Bone marrow (tissue), 2 donors: ENCODE measurements around the gene OR4K2.
"Not testable (repeated sequence)": the region's sequence is repeated elsewhere in the genome, so short reads cannot be mapped to it uniquely, and the experiment has no call there.

ENCODE experiments used
- DNase-seq, 2 donors: peaks; one replicate each; lab custom pipeline; 2025; lab: John Stamatoyannopoulos, UW

The OR4K2 gene

DNA sequence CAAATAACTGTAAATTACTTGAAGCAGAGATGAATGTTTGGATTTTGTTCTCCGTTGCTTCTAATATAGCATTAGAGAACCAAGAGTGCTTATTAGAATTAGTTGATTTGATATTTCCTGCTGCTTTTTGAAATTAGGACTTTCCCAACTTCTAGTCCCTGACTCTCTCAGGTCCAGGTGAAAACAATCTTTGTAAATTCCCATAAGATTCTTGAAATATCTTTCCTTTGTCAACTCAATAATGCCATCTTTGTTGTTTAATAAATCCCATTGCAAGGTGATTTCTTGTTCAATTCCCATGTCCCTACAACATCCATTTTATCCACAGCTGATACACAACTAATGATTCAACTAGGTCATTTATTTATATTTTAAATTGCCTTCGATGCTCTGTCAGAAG is at the start of gene OR4K2:
TSS of gene OR4K2 (plus strand) at position 301 of the 400 bp plus-strand sequence. CDS start 1,126 bp downstream, outside the sequence.
- DNase-seq: no peak

DNA sequence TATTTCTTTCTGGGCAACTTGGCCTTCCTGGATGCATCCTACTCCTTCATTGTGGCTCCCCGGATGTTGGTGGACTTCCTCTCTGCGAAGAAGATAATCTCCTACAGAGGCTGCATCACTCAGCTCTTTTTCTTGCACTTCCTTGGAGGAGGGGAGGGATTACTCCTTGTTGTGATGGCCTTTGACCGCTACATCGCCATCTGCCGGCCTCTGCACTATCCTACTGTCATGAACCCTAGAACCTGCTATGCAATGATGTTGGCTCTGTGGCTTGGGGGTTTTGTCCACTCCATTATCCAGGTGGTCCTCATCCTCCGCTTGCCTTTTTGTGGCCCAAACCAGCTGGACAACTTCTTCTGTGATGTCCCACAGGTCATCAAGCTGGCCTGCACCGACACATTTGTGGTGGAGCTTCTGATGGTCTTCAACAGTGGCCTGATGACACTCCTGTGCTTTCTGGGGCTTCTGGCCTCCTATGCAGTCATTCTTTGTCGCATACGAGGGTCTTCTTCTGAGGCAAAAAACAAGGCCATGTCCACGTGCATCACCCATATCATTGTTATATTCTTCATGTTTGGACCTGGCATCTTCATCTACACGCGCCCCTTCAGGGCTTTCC is 47.2 kb upstream of the OR4K2 start:
- not testable (repeated sequence) for DNase-seq

- no peak for DNase-seq
Observed at GRCh38 chr14:19828314-19828713, 46.6 kb upstream of the OR4K2 start.

DNA sequence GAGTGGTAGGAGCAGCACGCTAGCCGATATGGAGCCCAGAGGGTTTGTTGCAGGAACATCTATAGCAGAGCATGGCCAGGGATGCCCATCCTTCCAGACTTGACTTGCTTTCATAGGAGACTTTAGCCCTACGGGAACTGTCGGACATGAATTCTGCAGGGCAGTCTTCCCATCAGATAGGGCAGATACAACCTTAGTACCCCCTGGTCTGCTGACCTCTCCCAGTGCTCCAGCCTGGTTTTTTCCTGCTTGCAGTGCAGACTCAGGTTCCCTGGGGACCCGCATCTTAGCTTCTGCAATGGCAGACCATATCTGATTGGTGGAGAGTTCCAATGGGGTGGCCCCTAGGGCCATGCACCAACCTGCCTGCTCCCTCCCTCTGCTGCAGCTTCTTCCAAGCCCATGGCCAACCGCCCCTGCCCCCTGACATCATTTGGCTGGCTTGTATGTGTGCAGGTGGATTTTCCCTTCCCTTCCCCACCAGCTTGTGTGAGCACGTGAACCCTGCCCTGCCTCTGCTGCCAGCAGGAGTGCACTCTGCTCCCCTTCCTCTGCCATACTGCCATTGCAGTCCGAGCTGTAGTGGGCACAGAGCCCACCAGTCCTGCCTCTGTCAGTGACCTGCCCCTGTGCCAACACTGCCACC is 40.6 kb upstream of the OR4K2 start:
- not testable (repeated sequence) for DNase-seq

DNA sequence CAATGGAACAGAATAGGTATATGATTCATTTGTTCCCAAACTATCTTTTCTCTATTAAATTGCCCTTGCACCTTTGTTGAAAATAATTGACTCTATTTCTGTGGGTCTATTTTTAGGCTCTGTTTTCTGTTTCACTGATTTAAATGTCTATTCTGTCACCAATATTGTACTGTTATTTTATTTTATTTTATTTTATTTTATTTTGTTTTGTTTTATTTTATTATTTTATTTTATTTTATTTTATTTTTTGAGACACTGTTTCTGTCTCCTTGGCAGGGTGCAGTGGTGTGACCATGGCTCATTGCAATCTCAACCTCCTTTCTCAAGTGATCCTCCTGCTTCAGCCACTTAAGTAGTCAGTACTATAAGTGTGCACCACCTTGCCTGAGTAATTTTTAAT is 36.5 kb upstream of the OR4K2 start:
- no peak for DNase-seq

GRCh38 chr14:19851365-19851764 is 23.6 kb upstream of the OR4K2 start:
- DNase-seq: no peak

- DNase-seq: not testable (repeated sequence)
Observed at GRCh38 chr14:19866061-19866669, 8.8 kb upstream of the OR4K2 start.

DNA sequence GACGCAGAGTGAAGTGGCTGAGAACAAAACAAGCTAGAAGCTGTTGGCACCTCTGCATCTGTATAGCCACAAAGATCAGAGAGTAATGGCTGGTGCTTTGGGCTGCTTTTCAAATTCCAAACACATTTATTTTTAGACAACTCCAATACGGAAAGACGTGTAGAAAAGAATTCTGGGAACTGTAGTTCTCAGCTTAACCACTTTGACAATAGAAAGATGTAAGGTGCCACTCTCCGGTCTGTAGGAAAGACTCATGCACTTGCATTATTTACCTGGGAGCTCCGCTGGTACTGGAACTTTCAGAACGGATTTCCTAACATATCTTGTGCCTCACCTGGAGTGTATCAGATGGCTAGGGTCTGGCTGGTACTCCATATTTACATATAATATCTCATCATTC is 1.8 kb upstream of the OR4K2 start:
- no peak for DNase-seq

DNA sequence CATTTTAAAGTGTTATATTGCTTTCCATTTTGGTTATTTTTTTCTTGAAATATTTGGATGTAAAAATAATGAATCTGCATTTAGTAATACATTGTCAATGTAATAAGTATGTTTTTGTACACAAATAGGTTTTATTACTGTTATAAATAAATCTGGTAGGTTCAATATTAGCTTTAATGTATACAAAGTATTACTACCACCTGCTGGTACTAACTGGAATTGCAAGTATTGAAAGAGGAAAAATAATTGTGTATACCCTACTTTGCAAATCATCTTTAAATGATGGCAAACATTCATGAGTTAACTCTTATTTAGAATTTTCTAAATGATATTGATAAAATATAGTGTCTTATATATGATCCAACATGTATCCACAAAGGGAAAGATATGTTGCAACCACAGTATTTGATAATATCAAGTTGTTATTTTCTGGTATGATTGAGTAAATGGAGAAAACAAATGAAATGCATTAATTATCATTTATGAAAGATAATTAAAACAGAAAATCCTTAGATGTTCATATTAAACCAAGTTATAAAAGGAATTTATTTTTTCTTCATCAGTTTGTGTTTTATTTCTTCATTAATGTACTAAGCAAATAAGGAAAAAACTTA is 3.2 kb downstream of the OR4K2 start:
- DNase-seq: peak in 1 of 2 donors; percentile 1

DNA sequence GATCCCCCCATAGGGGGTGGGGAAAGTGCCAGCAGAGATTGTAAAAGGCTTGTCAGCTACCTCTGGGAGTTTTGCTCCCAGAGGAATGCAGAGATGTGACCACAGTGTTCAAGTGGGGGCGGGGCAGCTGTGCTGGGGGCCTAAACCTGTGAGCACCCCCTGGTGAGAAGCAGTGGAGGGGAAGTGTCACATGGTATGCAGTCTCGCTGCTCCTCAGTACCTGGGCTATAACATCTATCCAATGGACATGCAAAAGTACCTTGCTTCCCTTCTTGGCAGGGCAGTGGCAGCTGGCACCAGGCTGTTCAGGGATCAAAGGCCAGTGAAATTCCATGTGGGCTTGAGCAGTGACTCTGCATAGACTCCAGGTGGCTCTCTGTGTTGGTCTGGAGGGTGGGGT is 20.3 kb downstream of the OR4K2 start:
- DNase-seq: no peak

DNA sequence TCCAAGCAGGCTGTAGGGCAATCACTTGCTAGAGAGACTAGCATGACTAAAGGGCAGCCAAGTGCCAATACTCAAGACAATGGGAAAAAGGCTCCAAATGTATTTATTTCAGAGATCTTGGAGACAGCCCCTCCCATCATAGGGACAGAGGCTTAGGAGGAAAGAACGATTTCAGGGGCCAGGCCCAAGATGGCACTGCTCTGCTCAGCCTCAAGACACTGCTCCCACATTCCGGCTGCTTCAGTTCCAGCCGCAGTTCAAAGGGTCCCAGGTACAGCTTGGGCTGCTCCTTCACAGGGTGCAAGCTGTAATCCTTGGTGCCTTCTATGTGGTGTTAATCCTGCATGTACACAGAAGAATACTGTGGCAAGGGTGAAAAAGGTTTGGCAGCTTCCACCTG is 26.1 kb downstream of the OR4K2 start:
- no peak for DNase-seq

DNA sequence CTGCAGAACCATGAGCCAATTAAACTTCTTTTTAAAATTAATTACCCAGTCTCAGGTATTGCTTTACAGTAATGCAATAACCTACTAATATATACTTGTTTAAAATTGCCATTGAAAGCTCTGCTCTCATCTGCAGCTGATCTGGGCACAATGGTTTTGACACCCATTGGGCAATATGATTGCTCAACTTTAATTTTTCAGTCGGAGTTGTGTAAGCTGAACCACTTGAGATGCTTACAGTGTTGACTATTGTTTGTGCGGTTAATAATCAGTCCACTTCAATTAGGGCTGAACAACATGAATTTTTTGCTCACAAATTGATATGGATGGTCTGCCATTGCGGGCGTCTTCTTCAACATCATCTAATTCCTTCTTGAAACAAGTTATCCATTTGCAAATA is 27.5 kb downstream of the OR4K2 start:
- DNase-seq: no peak

DNA sequence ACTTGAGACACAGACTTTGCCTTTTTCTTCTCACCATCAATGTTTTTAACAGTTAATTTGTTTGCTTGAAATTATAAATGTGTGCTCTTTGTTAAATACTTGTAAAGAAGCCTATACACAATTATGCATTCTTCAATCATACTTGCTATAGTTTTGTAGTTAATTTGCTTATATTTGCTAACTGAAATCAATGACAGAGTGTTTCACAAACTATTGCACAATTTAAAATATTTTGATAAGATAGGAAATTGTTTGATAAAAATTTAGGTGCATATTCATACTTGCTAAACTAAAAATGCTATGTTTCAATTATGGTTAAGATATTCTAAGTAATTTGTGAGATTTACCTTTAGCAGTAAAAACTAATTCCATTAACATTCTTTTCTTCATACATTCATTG is 31.7 kb downstream of the OR4K2 start:
- DNase-seq: no peak

DNA sequence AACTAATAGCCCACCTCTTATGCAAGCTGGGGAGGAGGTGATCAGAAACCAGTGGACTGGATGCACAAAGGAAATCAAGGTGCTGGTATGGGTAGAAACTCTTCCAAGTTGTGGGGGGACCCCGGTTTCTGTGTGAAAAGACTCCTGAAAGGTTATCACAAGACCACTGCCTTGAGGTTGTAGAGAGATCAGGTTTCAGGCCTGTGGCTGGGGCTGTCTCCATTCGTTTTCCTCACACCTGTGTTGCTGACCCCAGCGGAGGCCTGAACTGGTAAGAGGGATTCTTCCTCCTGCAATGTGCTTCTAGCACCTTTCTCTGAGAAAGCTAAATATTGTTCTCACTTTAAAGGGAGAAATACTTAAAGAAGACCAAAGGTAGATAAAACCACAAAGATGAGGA is 36.2 kb downstream of the OR4K2 start:
- no peak for DNase-seq

DNA sequence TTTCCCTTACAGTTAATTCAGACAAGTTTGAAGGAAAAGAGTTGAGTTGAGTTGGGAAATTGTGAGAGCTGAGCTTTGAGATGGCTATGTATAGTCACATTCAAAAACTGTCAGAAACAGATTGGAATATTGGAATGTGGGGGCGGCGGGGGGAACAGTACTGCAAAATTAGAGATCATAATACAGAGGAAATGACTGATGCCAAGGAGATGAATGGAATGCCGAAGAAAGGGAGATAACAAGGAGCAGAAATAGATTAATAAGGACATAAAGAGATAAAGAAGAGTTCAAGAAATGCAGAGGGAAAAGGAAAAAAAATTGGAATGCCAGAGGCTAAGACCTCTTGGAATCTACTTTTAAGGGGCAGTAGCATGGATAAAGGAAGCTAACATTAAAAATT is 42.3 kb downstream of the OR4K2 start:
- DNase-seq: no peak

GRCh38 chr14:19917955-19918518 is 43.1 kb downstream of the OR4K2 start:
- DNase-seq: no peak

DNA sequence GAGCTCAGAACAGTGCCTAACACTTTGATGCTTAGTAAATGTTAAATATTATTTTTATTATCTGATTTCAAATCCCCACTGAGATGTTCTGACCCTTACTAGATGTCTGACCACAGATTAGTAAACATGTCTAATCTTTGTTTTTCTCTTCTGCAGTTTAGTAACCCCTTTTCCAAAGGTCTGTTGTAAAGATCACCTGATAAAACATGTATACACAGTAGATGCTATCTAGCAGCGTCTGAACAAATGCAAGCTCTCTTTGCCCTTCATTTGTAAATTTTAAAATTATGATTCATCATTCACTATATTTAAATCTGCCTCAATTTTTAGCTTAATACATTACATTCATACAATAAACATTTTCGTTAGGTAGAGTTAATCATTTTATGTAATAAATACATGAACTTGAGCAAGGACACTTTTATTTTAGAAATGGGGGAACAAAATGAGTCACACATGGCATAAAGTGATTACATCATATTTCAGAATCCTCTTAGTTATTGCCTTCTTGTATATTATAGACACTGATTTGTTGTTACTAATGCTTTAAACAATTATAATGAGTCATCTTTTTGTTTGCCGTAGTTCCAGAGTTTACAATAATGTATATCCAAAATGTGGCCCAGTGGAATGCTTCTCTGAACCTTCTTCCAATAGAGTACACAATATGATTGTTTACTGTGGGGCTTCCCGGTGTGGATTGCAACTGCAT is 43.8 kb downstream of the OR4K2 start:
- DNase-seq: no peak

DNA sequence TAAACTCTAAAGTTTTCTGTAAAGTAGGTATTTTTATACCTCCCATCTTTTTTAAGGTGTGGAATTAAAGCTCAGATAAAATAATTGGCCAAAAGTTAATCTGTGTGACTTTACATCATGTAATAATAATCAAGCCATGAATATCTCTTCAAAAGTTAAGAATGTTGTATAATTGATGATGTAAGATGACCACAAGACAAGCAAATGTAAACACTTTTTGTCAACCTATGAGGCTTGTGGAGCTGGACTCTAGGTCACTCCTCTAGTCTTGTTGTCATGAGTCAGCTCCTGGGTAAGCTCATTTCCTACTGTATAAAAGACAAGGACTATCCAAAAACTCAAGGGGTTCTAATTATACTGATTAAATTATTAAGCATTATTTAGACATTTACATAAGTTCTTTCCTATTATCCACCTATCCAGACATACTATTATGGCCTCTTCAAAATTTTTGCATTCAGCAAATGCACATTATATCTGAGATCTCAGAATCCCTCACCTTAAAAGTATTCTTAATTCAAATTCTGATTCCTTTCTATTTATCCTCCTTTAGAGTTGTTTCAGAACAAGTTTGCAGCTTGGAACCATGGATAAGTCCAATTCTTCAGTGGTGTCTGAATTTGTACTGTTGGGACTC is 45.2 kb downstream of the OR4K2 start, which contains the start of gene OR4K5:
TSS of gene OR4K5 (plus strand) at position 587 of the 637 bp plus-strand sequence. CDS start at position 587, 0 bp downstream.
- no peak for DNase-seq

DNA sequence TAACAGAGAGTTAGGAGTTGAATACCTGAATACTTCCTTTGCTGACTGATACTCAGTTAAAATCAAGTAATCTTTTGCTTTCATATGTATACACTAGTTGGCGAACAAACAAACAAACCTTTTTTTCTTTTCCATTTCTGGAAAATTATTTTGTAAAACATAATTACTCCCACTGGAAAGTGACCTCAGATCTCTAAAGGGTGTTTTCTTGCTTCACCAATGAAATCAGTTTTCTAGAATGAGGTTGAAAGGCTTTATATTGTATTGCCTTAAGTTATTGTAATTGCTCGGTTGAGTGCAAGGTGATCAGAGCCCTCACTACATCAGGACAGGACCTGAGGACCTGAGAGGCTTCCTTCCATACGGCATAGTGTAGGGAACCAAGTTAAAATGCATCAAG is 55.7 kb downstream of the OR4K2 start, which contains the start of gene OR4K1:
TSS of gene OR4K1 (plus strand) at position 301 of the 400 bp plus-strand sequence. CDS start 4,750 bp downstream, outside the sequence.
- no peak for DNase-seq
